GM23338 (cell line): ENCODE data around the gene NAA30. TPM values are rescaled to one million over a fixed set of nuclear protein-coding genes. Genes with fewer than 3 reads are reported as not detected.

Experiments used
- ATAC-seq: fragments of 200-7000 bp; cut with Tn5 transposase; 3 replicates; pipeline ENCODE4 v1.9.1; 2020
- DNase-seq: peaks from one replicate; pipeline ENCODE4 v3.0.0-alpha.2; 2015; ENCODE audit warnings: low spot score
- H2AFZ ChIP-seq: fragments of 200-600 bp; sonication (generic); 2 replicates; pipeline ENCODE4 v1.8.0; 2016; ENCODE audit warnings: antibody characterized with exemption, mild to moderate bottlenecking, moderate library complexity
- H3F3A ChIP-seq: fragments of 200-600 bp; sonication (generic); replicated peaks from 2 replicates; pipeline ENCODE4 v1.8.0; 2017; ENCODE audit warnings: antibody characterized with exemption, mixed run types, low read depth
- H3K27ac ChIP-seq: fragments of 200-600 bp; sonication (generic); 2 replicates; pipeline ENCODE4 v1.6.1; 2016; ENCODE audit warnings: low read depth
- H3K27me3 ChIP-seq: fragments of 200-600 bp; sonication (generic); 2 replicates; pipeline ENCODE4 v1.8.0; 2016; ENCODE audit warnings: mild to moderate bottlenecking, mixed run types, moderate library complexity; ENCODE audit not compliant: insufficient read depth
- H3K36me3 ChIP-seq: fragments of 200-600 bp; sonication (generic); 2 replicates; pipeline ENCODE4 v1.8.0; 2016; ENCODE audit warnings: mild to moderate bottlenecking; ENCODE audit not compliant: insufficient read depth
- H3K4me1 ChIP-seq: fragments of 200-600 bp; sonication (generic); 2 replicates; pipeline ENCODE4 v1.8.0; 2016; ENCODE audit warnings: mild to moderate bottlenecking, moderate library complexity; ENCODE audit not compliant: insufficient read depth
- H3K4me2 ChIP-seq: fragments of 200-600 bp; sonication (generic); 2 replicates; pipeline ENCODE4 v1.7.1; 2017; ENCODE audit warnings: mixed run types
- H3K4me3 ChIP-seq: fragments of 200-600 bp; sonication (generic); 2 replicates; pipeline ENCODE4 v1.6.1; 2016; ENCODE audit warnings: mixed run types
- H3K79me2 ChIP-seq: fragments of 200-600 bp; sonication (generic); replicated peaks from 2 replicates; pipeline ENCODE4 v1.8.0; 2017; ENCODE audit warnings: mild to moderate bottlenecking; ENCODE audit not compliant: insufficient read depth
- H3K9me2 ChIP-seq: fragments of 200-600 bp; sonication (generic); 2 replicates; pipeline ENCODE4 v1.8.0; 2017; ENCODE audit not compliant: insufficient read depth
- H4K20me1 ChIP-seq: fragments of 200-600 bp; sonication (generic); replicated peaks from 2 replicates; pipeline ENCODE4 v1.8.0; 2017; ENCODE audit warnings: mild to moderate bottlenecking; ENCODE audit not compliant: insufficient read depth
- H3K27ac Mint-ChIP-seq: 2 replicates; pipeline ENCODE4 v1.8.0; 2020; ENCODE audit warnings: inconsistent platforms, mild to moderate bottlenecking, moderate library complexity, mixed read lengths
- H3K27me3 Mint-ChIP-seq: 3 replicates; pipeline ENCODE4 v1.8.0; 2022; ENCODE audit warnings: low read depth, mild to moderate bottlenecking, moderate library complexity, mixed read lengths, inconsistent platforms; ENCODE audit not compliant: insufficient read depth, poor library complexity
- H3K36me3 Mint-ChIP-seq: 3 replicates; pipeline ENCODE4 v1.8.0; 2021; ENCODE audit warnings: low read depth, mild to moderate bottlenecking, inconsistent platforms, moderate library complexity, mixed read lengths
- H3K4me1 Mint-ChIP-seq: 3 replicates; pipeline ENCODE4 v1.8.0; 2020; ENCODE audit warnings: mild to moderate bottlenecking, inconsistent platforms, mixed read lengths
- H3K4me3 Mint-ChIP-seq: 3 replicates; pipeline ENCODE4 v1.8.0; 2021; ENCODE audit warnings: moderate library complexity, mild to moderate bottlenecking, inconsistent platforms, mixed read lengths
- H3K9me3 Mint-ChIP-seq: 3 replicates; pipeline ENCODE4 v1.8.0; 2020; ENCODE audit warnings: moderate library complexity, mild to moderate bottlenecking, inconsistent platforms, mixed read lengths
- CREB1 ChIP-seq: fragments of 250-450 bp; sonication (Bioruptor Pico); IDR thresholded peaks from 2 replicates; pipeline ENCODE4 v1.5.0; 2020; ENCODE audit warnings: low read depth, mild to moderate bottlenecking, moderate library complexity
- CTCF ChIP-seq, 2 experiments: fragments of 200-600 bp in 1 of 2; sonication (generic) in 1 of 2; conservative IDR thresholded peaks; 2 replicates each; pipeline versions ENCODE4 v1.5.1 to v1.6.1; 2016 to 2017; ENCODE audit warnings: antibody characterized with exemption in 2 of 2, low read depth in 2 of 2, mild to moderate bottlenecking in 2 of 2, moderate library complexity in 1 of 2
- ETS1 ChIP-seq: IDR thresholded peaks from 2 replicates; pipeline ENCODE4 v1.6.1; 2016; ENCODE audit warnings: antibody characterized with exemption
- EZH2 ChIP-seq: fragments of 200-600 bp; sonication (generic); IDR thresholded peaks from one replicate; pipeline ENCODE4 v1.8.0; 2017; ENCODE audit warnings: antibody characterized with exemption, mild to moderate bottlenecking, low read depth; ENCODE audit not compliant: unreplicated experiment
- EZH2phosphoT487 ChIP-seq: fragments of 200-600 bp; sonication (generic); IDR thresholded peaks from one replicate; pipeline ENCODE4 v1.8.1; 2018; ENCODE audit warnings: antibody characterized with exemption; ENCODE audit not compliant: unreplicated experiment
- JUNB ChIP-seq: IDR thresholded peaks from one replicate; pipeline ENCODE4 v1.6.1; 2016; ENCODE audit warnings: antibody characterized with exemption; ENCODE audit not compliant: unreplicated experiment
- NANOG ChIP-seq: IDR thresholded peaks from 2 replicates; pipeline ENCODE4 v1.6.1; 2016; ENCODE audit warnings: antibody characterized with exemption, borderline replicate concordance
- POLR2AphosphoS5 ChIP-seq: IDR thresholded peaks from 2 replicates; pipeline ENCODE4 v1.6.1; 2016; ENCODE audit warnings: antibody characterized with exemption, low read depth
- REST ChIP-seq: IDR thresholded peaks from one replicate; pipeline ENCODE4 v1.6.1; 2018; ENCODE audit warnings: antibody characterized with exemption; ENCODE audit not compliant: unreplicated experiment
- STAT1 ChIP-seq: IDR thresholded peaks from one replicate; pipeline ENCODE4 v1.6.1; 2016; ENCODE audit warnings: antibody characterized with exemption; ENCODE audit not compliant: unreplicated experiment
- ZNF114 ChIP-seq: fragments of 250-450 bp; sonication (Bioruptor Pico); IDR thresholded peaks from 2 replicates; pipeline ENCODE4 v1.5.0; 2020; ENCODE audit warnings: mild to moderate bottlenecking, moderate library complexity
- ZNF331 ChIP-seq: fragments of 250-450 bp; sonication (Bioruptor Pico); IDR thresholded peaks from 2 replicates; pipeline ENCODE4 v1.5.0; 2020; ENCODE audit warnings: low read depth, mild to moderate bottlenecking, moderate library complexity
- ZNF462 ChIP-seq: fragments of 250-450 bp; sonication (Bioruptor Pico); IDR thresholded peaks from 2 replicates; pipeline ENCODE4 v1.5.0; 2020; ENCODE audit warnings: mild to moderate bottlenecking, moderate library complexity
- polyA plus RNA-seq: library from polyadenylated mRNA; unstranded; fragments of >200 nt; fragmentation: Nextera tagmentation; extraction: Ambion mirVana; gene quantifications from 2 replicates; pipeline ENCODE4 v1.2.1, GENCODE V29; 2016
- total RNA-seq: library from RNA; depleted of rRNA; stranded (reverse); fragments of >200 nt; shearing (Covaris generic); gene quantifications from 2 replicates; pipeline ENCODE4 v1.2.3, GENCODE V29; 2014

NAA30 gene
- total and polyA plus RNA-seq, 2 experiments from 2014 or later: 7.5 to 27.1 TPM

GRCh38 chr14:57382283-57382682 is 8.1 kb upstream of the NAA30 start:
- H3K9me2 ChIP-seq: no peaks in the 10 kb centered on the region
- peaks cover 2% of the 10 kb centered on the region for H3K27me3 Mint-ChIP-seq
- H3K4me1 Mint-ChIP-seq: peaks cover 5% of the 10 kb centered on the region; the same call in 2 of the 3 replicates
- H2AFZ ChIP-seq: no peak overlapping the region
- no peak overlapping the region for H3K4me2 ChIP-seq
- no peak overlapping the region for H3K27ac Mint-ChIP-seq
- H3K27ac ChIP-seq: no peak overlapping the region
- no peaks in the 10 kb centered on the region for H3K36me3 ChIP-seq
- H3K9me3 Mint-ChIP-seq: no peaks in the 10 kb centered on the region
- H3K4me3 Mint-ChIP-seq: no peak overlapping the region
- TF ChIP-seq STAT1 (no peak), POLR2AphosphoS5 (no peak), ZNF331 (CRISPR knock-in tag) (no peak), CREB1 (CRISPR knock-in tag) (no peak), EZH2 (no peak), JUNB (no peak), CTCF (conservative IDR thresholded peaks at IDR 0.05; ENCODE audit: low read depth in 2 of 2) (no peak), REST (no peak), ZNF462 (CRISPR knock-in tag) (no peak), ZNF114 (CRISPR knock-in tag) (no peak), NANOG (no peak), EZH2phosphoT487 (no peak), ETS1 (no peak)
- no peaks in the 10 kb centered on the region for H3K79me2 ChIP-seq
- peaks cover 5% of the 10 kb centered on the region; the same call in 1 of the 2 replicates for H3K27me3 ChIP-seq
- H3K4me1 ChIP-seq: peaks cover 7% of the 10 kb centered on the region; the same call in 1 of the 2 replicates
- H3F3A ChIP-seq: no peaks in the 10 kb centered on the region
- DNase-seq: no peak
- no peak for ATAC-seq
- no peaks in the 10 kb centered on the region for H4K20me1 ChIP-seq
- no peaks in the 10 kb centered on the region for H3K36me3 Mint-ChIP-seq
- no peak overlapping the region for H3K4me3 ChIP-seq
